GM06990 (cell line): ENCODE data around the gene ADGRB2.

Experiments used
- DNase-seq: peaks from one replicate; pipeline ENCODE4 v3.0.0-alpha.2; 2011; ENCODE audit not compliant: insufficient read length; ENCODE audit errors: extremely low read depth
- H3K27me3 ChIP-seq: replicated peaks from 2 replicates; pipeline ENCODE4 v1.6.0; 2011; ENCODE audit warnings: low read length; ENCODE audit not compliant: control insufficient read depth, insufficient read depth
- H3K36me3 ChIP-seq: 2 replicates; pipeline ENCODE4 v1.5.1; 2011; ENCODE audit warnings: low read length; ENCODE audit not compliant: control insufficient read depth, insufficient read depth
- H3K4me3 ChIP-seq: replicated peaks from 2 replicates; pipeline ENCODE4 v1.5.1; 2011; ENCODE audit warnings: low read depth, mild to moderate bottlenecking, control low read depth, low read length
- TF ChIP-seq, protein P1 (sequence below): IDR thresholded peaks from 2 replicates; pipeline ENCODE4 v1.5.1; 2011; ENCODE audit warnings: low read length, control low read depth, mild to moderate bottlenecking, inconsistent platforms; ENCODE audit not compliant: insufficient read depth, poor library complexity, severe bottlenecking

Gene ADGRB2

DNA sequence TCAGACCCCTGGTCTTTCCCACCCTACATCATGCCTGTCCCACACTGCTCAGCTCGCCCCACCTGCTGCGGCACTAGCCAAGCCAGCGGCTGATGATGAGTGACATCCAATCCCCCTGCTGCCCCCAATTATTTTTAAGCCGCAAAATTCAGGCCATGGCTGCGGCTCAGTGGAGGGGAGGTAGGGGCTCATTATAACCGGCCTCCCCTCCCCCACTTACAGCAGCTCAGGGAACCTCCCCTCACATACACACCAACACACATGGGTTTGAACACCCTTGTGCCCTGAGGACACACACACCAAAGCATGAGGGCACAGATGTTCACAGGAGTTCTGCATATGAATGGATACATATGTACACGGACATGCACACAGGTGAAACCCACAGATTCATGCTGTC, 5.3 kb downstream of the ADGRB2 start:
- no peak overlapping the region for H3K4me3 ChIP-seq

GRCh38 chr1:31757989-31758388, 6.2 kb downstream of the ADGRB2 start:
- no peak for DNase-seq
- Histone ChIP-seq H3K36me3 (no peaks in the 10 kb centered on the region), H3K27me3 (no peaks in the 10 kb centered on the region; the same call in 1 of the 2 replicates), H3K4me3 (no peak overlapping the region)
- TF ChIP-seq, protein P1, sequence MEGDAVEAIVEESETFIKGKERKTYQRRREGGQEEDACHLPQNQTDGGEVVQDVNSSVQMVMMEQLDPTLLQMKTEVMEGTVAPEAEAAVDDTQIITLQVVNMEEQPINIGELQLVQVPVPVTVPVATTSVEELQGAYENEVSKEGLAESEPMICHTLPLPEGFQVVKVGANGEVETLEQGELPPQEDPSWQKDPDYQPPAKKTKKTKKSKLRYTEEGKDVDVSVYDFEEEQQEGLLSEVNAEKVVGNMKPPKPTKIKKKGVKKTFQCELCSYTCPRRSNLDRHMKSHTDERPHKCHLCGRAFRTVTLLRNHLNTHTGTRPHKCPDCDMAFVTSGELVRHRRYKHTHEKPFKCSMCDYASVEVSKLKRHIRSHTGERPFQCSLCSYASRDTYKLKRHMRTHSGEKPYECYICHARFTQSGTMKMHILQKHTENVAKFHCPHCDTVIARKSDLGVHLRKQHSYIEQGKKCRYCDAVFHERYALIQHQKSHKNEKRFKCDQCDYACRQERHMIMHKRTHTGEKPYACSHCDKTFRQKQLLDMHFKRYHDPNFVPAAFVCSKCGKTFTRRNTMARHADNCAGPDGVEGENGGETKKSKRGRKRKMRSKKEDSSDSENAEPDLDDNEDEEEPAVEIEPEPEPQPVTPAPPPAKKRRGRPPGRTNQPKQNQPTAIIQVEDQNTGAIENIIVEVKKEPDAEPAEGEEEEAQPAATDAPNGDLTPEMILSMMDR, result no peak

More for the DNA sequence above, 5.3 kb downstream of the ADGRB2 start:
- Histone ChIP-seq H3K27me3 (no peaks in the 10 kb centered on the region; the same call in 1 of the 2 replicates), H3K36me3 (no peaks in the 10 kb centered on the region)
- DNase-seq, result no peak
- TF ChIP-seq, protein P1, result no peak

GRCh38 chr1:31757204-31757679, 6.9 kb downstream of the ADGRB2 start:
- Histone ChIP-seq H3K27me3 (no peaks in the 10 kb centered on the region; the same call in 1 of the 2 replicates), H3K36me3 (no peaks in the 10 kb centered on the region), H3K4me3 (no peak overlapping the region)
- DNase-seq, result no peak
- TF ChIP-seq, protein P1, result no peak

DNA sequence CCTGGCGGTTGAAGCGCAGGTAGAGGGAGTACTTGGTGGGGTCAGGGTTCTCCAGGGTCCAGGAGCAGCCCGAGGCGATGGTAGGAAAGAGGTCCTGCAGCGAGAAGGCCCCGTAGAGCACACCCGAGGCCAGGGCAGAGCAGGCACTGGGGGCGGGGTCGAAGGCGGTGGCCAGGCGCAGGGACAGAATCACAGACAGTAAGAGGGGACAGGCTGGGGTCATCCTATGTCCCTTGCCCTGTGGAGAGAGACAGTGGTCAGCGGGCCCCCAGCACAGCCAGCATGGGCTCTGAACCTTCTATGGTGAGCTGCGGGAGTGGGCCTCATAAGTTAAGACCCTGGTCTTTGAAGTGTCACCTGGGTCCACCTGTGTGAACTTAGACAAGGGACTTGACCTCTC, 7.6 kb downstream of the ADGRB2 start:
- no peak for DNase-seq
- H3K27me3 ChIP-seq, result no peaks in the 10 kb centered on the region; the same call in 1 of the 2 replicates
- no peak overlapping the region for H3K4me3 ChIP-seq
- TF ChIP-seq, protein P1, result no peak
- H3K36me3 ChIP-seq, result no peaks in the 10 kb centered on the region

- Histone ChIP-seq H3K36me3 (no peaks in the 10 kb centered on the region), H3K27me3 (no peaks in the 10 kb centered on the region; the same call in 1 of the 2 replicates), H3K4me3 (no peak overlapping the region)
- TF ChIP-seq, protein P1, result no peak
- DNase-seq, result no peak
Observed at GRCh38 chr1:31755850-31756492, 8.2 kb downstream of the ADGRB2 start.
